Neural progenitor cell (in vitro differentiated cells): ENCODE data around the gene ABHD1.

Source experiments
- EZH2 ChIP-seq: fragments of 200-600 bp; sonication (generic); IDR thresholded peaks from 2 replicates; pipeline ENCODE4 v1.6.1; 2017; ENCODE audit warnings: antibody characterized with exemption, mild to moderate bottlenecking, moderate library complexity
- EZH2phosphoT487 ChIP-seq: fragments of 200-600 bp; sonication (generic); IDR thresholded peaks from 2 replicates; pipeline ENCODE4 v1.6.1; 2017; ENCODE audit warnings: antibody characterized with exemption
- TF ChIP-seq, protein P1 (sequence below): fragments of 200-600 bp; sonication (generic); IDR thresholded peaks from 2 replicates; pipeline ENCODE4 v1.5.1; 2017; ENCODE audit warnings: antibody characterized with exemption, mild to moderate bottlenecking

DNA sequence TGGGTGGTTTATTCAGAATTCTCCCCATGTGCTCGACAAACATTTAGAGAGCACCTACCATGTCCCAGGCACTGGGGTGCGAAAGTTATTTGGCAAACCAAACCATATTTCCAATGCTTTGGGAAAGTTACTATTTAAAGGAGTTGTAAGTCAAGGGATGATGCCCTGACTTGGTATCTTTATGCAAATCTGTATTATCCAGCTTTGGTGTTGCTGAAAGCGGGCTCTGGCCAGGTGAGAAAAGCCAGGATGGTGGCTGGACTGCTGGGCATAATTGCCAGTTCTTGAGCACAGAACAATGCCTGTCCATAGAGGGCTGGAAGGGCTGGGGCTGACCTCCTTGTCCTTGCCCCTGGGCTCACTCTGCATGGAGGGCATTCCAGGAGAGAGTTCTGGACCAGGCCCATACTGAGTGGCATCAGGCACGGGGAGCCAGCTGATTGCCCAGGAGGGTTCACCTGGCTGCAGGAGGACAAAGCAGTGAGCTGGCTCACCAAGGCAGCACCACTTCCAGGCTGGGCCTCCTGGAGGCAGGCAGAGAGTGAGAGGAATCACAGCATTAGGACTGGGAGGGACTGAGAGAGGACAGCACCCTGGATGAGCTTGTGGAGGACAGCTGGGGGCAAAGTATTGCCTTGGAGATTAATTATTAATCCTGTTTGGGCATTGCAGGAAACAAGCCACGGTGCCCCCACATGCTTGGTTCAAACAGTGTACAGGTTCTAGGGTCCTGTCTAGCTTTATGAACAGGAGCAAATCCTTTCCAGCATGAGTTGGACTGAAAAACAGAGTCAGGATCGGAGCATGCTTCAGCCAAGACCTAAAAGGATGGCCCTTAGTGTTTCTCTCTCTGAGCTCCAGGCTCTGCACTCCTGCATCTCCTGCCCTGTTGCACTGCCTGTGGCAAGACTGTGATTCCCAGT, 29.9 kb upstream of the ABHD1 start:
- TF ChIP-seq, protein P1, sequence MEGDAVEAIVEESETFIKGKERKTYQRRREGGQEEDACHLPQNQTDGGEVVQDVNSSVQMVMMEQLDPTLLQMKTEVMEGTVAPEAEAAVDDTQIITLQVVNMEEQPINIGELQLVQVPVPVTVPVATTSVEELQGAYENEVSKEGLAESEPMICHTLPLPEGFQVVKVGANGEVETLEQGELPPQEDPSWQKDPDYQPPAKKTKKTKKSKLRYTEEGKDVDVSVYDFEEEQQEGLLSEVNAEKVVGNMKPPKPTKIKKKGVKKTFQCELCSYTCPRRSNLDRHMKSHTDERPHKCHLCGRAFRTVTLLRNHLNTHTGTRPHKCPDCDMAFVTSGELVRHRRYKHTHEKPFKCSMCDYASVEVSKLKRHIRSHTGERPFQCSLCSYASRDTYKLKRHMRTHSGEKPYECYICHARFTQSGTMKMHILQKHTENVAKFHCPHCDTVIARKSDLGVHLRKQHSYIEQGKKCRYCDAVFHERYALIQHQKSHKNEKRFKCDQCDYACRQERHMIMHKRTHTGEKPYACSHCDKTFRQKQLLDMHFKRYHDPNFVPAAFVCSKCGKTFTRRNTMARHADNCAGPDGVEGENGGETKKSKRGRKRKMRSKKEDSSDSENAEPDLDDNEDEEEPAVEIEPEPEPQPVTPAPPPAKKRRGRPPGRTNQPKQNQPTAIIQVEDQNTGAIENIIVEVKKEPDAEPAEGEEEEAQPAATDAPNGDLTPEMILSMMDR: no peak
- no peak for TF ChIP-seq EZH2phosphoT487
- TF ChIP-seq EZH2: no peak
